GM18511 (cell line): ENCODE data around the gene C19orf67.

Source experiments
- ATAC-seq: cut with Tn5 transposase; IDR thresholded peaks from one replicate; pipeline ENCODE4 v1.9.1; 2021; ENCODE audit warnings: mild to moderate bottlenecking, moderate library complexity; ENCODE audit not compliant: unreplicated experiment

C19orf67 gene

DNA sequence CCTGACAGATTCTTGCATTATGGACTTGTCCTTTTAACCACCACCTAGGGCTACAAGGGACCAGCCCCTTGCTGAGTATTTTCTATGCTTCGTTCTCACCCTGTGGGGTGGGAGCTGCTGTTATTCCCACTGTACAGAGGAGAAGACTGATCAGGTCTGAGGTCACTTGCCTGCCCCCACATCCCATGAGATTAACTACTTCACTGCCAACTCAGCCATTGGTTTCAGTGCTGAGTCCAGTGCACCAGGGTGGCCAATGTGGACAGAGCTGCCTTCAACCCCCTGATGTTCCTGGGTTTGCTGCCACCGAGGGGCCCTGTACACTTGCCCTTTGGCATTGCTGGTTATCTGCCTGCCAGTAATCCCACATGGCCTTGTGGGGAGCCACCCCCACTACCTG lies 25.1 kb upstream of the C19orf67 start:
- no peak for ATAC-seq

DNA sequence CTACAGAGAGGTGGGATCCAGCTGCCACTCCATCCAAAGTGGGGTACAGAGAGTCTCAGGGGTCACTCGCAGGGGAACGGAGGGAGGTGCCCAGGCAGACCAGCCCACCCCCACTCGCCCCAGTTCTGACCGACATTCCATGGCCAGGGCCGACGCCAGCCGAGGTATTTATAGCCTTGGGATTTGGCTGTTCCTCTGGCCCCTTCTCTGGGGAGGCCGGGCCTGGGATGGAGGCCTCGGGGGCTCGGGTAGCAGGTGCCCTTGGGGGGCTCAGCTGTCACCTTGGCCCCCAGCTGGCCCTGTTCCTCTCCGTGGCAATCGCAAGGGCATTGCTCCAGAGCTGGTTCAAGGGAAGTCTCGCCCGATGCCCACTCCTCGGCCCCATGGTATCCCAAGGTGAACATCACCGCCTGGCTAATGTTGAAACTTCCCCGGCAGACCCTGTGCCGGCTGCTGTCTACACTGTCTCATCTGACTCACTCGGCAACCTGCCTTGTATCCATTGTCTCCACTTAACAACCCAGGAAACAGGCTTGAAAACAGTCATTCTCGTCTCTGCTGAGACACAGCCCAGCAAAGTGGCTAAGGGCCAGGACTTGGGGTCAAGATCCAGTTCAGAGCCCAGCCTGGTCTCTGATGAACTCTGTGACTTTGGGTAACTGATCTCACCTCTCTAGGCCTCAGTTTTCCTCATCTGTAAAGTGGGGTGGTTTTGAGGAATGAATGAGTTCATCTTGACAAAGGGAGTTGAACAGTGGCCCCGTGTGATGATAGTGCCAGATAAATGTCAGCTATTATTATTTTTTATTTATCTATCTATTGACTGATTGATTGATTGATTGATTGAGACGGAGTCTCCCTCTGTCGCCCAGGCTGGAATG lies 22.2 kb upstream of the C19orf67 start:
- ATAC-seq = no peak

DNA sequence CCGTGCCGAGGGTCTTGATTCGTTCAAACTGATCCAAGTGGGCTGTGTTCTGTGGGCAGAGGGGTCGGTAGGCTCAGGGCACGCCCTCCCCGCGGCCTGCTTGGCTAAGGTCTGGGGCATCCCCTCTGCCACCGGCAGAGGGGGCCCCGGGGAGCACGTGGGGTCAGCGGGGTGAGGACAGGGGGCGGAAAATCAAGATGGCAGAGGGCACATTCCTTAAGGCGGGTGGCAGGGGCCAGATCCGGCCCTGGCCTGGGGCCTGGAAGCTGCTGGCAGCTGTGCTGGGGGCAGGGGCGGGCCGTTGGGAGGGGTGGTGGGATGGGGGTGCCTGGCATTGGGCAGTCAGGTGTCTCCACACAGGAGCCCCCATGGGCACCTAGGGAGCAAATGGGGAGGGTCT lies 21.3 kb upstream of the C19orf67 start:
- ATAC-seq = no peak

DNA sequence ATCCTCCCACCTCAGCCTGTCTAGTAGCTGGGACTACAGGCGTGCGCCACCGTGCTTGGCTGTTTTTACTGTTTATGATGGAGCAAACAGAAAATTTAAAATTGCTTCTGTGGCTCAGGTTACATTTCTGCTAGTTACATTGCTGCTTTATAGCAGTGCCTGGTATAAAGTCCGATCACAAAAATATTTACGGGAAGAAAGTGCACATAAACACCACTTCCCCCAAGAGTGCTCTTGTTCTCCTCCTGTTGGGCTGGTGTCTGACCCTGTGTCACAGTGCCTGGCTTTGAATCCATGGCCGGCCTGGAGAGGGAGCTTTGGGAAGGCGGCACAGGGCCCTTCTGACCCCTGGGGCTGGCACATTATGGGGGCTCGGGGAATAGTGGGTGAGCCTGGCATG lies 20.1 kb upstream of the C19orf67 start:
- no peak for ATAC-seq

DNA sequence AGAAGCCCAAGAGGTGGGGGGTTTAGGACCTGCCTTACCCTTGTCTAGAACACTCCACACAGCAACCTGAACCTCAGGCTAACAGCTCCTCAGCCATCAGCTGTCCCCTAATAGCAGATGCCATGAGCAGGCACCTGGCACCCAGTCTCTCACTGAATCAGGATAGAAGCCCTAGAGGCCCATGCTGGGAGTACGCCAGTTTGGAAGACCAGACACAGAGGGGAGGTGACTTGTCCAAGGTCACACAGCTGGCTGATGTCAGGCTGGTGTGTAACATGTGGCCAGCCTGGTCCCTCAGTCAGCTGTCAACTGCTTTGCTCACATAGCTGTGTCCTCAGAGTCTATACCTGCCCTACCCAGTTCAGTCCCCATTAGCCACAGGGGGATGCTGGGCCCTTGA lies 17.7 kb upstream of the C19orf67 start:
- no peak for ATAC-seq

DNA sequence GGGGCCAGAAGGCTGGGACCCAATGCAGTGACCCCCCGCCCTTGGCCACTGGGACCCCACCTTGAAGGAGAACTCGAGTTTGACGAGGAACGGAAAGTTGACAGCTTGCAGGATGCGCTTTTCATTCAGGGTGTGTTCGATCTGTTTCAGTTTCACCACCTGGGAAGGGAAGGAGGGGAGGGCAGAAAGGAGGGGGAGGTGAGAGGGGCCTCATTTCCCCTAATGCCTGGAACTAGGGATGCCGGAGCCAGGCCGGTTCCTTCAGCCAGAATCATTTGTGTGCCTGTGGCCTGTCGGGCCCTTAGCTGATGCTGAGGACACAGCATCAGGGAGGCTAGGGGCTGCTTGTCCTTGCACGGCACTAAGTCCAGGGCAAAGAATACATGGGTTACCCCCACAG lies 17.2 kb upstream of the C19orf67 start:
- no peak for ATAC-seq

DNA sequence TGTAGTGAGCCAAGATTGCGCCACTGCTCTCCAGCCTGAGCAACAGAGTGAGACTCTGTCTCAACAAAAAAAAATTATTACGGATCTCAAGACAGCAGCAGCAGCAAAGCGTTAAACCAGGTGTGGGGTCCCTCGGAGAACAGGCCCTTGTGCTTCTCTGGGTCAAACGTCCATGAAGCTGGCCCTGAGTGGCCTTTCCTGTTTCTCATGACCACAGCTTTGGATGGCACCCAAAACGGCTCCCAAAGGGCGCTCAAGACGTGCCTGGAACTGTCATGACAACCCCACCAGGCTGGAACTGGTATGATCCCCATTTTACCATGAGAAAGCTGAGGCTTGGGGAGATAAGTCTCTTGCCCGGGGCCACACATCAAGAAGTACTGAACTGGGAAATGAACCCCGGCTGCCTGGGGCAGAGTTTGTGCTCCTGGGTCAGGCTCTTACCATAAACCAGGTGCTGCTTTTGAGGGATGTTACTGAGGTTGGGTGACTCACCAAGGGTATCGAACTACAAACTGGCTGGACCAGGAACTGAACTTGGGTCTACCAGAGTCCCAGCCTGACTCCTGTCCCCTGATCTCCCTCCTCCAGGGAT lies 16.6 kb upstream of the C19orf67 start:
- ATAC-seq = no peak

DNA sequence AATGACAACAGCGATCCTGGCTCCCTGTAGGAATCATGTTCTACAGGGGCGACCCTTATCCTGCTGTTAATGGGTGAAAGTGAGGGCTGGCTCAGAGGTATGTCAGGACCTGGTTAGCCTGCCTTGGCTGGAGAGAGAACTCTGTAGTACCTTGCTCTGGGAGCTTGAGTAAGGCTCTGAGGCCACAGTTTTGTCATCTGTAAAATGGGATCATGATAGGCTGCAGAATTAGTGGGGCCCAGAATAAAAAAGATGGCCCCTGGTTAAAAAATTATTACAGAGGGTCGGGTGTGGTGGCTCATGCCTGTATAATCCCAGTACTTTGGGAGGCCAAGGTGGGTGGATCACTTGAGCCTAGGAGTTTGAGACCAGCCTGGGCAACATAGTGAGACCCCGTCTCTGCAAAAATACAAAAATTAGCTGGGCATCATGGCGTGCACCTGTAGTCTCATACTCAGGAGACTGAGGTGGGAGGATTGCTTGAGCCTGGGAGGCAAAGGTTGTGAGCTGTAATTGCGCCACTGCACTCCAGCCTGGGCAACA lies 15.5 kb upstream of the C19orf67 start:
- ATAC-seq = no peak

DNA sequence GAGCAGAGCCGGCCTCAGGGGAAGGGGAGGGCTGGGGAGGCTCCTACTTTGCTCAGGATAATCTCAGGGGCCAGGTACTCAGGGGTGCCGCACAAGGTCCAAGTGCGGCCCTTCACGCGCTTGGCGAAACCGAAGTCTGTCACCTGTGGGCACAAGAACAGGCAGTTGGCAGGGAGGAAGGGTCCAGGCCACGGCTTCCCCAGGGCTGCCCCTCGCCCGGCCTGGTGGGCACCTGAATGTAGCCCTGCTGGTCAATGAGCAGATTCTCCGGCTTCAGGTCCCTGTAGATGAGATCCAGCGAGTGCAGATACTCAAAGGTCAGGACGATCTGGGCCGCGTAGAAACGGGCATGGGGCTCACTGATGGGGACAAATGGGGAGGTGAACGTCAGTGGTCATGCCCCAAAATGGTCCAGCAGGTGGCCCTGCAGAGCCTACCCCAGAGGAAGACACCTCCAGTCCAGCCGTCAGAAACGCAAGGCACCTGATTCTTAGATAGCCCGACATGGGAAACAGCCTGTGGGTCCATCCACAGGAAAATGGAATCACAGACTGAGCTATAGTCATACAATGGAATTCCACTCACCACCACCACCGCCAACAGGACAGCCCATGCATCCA lies 12.1 kb upstream of the C19orf67 start:
- ATAC-seq = no peak

DNA sequence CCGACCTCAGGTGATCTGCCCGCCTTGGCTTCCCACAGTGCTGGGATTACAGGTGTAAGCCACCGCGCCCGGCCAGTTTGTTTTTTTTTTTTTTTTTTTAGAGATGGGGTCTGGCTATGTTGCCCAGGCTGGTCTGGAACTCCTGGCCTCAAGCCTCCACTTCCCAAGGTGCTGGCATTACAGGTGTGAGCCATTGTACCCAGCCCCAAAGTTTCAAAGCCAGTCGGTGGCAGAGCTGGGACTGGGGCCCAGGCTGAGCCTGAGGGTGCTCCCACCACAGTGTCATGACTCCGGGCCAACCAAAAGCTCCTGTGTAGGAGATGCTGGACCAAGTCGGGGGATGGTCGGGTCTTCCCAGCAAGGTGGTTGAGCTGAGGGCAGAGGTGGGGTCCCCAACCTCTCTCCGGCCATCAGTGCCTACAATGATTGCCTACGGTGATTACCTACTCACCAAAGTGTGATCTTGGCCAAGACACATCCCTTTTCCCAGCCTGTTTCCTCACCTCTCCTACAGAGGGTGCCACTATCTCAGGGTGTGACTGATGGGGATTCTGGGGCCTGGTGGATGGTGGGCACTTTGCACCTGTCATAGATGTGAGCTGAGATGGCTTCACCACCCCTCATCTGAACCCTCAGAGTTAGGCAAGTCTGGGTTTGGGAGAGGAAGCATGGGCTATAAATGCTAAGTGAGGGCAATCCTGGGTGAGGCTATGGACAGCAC lies 10.8 kb upstream of the C19orf67 start:
- ATAC-seq = no peak

DNA sequence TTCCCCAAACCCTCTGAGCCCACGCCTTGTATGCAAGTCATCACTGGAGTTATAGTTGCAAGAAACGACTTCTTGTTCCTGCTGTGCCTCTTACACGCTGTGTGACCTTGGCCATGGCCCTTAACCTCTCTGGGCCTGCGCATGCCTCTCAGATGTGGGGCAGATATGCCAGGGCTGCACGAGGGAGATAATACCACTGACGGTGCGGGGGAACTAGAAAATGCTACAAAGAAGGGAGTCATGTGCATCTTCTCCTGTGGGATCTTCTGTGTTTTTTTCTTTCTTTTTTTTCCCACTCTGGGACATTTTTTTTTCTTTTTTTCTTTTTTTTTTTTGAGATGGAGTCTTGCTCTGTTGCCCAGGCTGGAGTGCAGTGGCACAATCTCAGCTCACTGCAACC lies 9.3 kb upstream of the C19orf67 start:
- no peak for ATAC-seq

DNA sequence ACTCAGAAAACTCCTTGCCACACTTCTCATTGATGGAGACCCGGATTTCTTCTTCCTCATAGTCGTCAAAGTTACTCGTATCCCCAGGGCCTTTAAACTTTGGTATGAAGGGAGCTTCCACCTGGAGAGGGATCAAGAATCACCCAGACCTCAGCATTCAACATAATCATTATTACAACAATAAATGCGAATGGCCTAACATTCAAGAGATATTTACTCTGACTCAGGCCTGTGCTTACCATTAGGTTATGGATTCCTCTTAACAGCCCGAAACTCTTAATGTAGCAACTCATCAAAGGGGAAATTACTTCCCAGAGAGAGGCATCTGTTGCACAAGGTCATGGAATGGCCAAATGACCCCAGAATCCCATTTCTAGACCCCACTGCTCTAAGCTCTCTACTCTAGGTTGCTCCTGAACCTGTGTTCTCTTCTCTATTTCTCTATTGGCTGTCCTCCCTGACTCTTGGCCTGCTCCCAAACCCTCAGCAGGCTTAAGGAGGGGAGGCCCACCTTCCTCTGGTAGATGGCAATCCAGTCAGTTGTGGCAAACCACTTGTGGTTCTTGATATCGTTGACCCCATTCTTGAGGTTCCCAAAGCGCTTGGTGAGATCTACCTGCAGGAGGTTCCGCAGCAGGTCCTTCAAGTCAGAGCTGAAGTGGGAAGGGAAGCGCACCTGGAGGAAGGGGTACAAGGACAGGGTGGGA lies 7.7 kb upstream of the C19orf67 start:
- ATAC-seq = no peak

DNA sequence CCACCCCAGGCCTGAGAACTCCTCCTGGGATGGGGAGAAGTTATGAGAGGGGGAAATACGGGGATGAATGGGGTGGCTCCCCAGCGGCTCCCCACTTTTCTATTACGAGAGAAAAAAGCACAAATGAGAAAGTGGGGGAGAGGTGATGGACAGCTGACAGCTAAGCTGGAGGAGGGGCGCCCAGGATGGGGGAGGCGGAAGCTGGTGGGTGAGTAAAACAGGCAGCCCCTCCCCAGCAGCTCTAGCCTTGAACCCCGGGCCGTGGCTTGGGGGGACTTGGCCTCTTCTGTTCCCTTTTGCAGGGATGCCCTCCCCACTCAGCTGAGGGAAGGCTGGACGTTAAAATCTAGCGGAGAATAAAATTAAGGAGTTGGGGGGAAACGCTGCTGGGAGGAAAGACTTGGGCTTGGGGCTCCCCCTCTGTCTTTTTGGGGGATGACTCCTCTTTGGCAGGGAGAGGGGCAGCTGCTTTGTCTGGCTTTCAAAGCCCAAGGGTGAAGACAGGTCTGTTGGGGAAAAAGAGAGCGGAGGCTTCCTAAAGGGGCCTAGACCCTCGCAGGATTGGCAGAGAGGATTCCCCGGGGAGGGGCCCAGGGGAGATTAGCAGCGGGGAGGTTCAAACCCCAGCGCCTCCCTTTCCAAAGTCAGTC lies 6.4 kb upstream of the C19orf67 start:
- peak; percentile 22 for ATAC-seq

DNA sequence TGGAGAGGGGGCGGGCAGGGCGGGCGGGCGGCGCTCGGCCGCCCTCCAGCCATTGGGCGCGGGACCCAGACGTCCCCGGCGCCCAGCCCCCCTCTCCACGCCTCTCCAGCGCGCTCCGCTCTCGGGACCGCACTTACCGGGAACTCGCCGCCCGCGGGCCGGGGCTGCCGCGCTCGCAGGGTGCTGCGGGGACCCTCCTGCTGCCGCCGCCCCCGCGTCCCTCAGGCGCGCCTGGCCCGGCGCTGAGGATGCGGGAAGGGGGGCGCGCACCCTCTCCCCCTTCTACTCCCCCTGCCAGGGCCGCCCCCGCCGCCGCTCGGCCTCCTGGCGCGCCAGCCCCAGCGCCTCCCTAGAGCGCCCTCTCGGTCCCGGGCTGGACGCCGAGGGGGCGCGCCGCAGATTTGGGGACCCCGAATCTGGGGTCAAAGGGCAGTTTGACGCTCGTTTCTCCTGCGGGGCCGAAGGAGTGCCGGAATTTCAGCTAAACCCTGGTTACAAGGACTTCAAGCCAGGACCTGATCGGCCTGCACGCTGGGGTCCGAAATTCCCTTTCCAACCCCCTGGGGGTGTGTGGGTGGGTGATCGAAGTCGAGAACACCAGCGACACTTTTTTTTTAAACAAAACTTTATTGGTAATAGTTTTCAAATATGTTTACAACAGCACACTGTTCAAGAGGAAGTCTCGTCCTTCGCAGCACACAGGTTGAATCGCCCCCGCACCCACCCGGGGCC lies 5.7 kb upstream of the C19orf67 start:
- peak; percentile 60 for ATAC-seq

DNA sequence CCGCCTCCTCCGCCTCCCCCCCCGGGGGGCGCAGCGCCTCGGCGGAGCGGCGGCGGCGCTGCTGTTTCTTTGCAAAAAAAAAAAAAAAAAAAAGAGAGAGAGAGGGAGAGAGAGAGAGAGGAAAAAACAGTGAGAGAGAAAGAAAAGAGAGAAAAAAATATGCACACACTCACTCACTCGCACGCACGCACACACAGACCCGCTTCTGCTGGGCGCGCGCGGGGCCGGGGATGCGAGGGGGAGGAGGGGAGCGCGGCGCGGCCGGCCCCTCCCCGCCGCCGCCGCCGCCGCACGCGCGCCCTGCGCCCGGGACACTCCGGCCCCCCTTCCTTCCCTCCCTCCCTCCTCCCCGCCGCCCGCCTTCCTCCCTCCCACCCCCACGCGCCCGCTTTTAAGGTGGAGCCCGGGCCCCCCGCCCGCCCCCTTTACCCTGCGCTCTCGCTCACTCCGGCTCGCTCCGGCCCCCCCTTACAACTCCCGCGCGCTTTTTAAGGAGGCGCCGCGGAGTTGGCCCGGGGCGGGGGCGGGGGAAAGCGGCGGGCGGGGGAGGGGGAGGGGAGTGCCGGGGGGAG lies 5.0 kb upstream of the C19orf67 start, which contains the start of gene SAMD1:
Gene SAMD1 (minus strand): TSS at position 243 of the 572 bp plus-strand sequence.
- peak; percentile 34 for ATAC-seq

DNA sequence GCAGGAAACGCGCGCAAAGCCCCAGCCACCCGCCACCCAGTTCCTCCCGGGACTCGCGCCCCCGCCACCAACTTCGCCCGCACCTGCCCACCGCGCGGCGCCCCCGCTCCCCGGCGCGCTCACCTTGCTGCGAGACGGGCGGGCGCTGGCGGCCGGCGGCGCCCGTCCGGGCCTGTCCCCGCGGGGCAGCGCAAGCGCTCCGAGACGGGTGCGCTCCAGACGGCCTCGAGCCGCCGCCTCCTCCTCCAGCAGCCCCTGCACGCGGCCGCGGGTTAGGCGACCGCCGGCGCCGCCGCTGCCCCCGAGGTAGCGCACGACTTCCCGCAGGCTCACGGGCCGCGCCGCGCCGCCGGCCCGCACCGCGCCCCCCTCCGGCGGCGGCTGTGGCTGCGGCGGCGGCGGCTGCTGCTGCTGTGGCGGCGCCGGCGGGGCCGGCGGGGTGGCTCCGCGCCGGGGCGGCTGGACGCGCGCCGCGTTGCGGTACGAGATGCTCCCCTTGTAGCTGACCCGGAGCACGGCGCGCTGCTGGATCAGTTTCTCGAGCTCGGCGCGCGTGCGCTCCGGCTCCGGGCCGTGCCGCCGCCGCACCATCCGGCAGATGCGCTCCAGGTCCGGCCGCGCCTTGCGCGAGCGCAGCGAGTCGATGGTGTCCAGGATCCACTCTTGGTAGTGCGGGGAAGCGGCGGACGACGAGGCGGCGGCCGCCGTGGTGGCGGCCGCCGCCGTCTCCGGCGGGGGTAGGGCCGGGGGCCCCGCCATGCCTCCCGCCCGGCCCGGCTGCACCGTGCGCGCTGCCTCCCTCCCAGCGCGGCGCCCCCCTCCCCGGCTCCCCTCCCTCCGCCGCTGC lies 4.3 kb upstream of the C19orf67 start:
- ATAC-seq = no peak

DNA sequence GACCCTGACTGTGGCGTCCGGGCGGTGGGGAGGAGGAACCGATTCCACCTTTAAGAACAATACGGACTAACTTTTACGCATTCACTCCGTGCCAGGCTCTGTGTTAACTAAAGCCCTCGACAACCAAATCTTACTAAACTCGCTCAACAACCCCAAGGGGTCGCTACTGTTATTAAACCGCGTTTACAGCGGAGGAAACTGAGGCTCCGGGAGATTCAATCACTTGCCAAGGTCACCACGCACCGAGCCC lies 3.8 kb upstream of the C19orf67 start:
- no peak for ATAC-seq

DNA sequence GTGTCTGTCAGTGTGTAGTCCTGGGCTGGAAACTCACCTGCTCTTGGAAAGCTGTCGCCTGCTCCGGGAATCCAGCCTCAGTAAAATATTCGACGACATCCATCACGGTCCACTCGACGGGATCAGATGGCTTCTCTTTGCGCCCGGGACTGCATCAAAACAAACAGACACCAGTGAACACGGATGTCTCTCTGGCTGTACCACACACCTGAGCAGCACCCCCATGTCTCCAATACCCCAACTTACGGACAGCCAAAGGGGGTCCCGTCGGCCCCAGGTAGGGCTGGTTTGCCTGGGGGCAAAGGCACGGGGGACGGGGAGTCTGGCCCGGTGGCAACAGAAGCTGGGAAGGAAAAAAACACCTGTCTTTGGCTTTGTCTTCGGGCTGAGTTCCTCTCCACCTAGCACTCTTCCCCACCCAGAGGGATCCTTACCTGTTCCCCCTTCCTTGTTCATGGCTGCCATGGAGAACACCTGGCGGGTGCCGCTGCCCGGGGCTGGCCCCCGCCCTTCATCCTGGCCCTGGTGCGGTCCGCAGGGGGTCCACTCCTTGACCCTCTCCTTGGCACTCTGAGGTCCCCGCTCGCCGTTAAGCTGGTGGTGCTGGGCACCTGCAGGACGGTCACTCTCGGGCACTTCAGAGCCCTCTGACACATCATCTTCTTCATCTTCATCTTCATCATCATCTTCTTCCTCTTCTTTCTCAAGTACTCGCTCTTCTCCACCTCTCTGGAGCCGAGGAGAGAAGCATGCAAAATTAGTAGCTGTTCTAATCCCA lies 3.2 kb upstream of the C19orf67 start:
- ATAC-seq = no peak
